ENCODE results near the gene ETV3. TPM values are rescaled to one million over a fixed set of nuclear protein-coding genes. Genes with fewer than 3 reads are reported as not detected.

ETV3 gene
- polyA plus RNA-seq, 1 experiment, result 10.0 TPM

- DNase-seq (ENCODE audit: low read depth, low spot score), result no peak
- no peak overlapping the region for H3K4me3 ChIP-seq (ENCODE audit: low read depth, low read length)
- H3K9me3 ChIP-seq (ENCODE audit: control insufficient read depth, insufficient read depth, low read length), result no peaks in the 10 kb centered on the region; the same call in 1 of the 2 replicates
- TF ChIP-seq, protein P1, sequence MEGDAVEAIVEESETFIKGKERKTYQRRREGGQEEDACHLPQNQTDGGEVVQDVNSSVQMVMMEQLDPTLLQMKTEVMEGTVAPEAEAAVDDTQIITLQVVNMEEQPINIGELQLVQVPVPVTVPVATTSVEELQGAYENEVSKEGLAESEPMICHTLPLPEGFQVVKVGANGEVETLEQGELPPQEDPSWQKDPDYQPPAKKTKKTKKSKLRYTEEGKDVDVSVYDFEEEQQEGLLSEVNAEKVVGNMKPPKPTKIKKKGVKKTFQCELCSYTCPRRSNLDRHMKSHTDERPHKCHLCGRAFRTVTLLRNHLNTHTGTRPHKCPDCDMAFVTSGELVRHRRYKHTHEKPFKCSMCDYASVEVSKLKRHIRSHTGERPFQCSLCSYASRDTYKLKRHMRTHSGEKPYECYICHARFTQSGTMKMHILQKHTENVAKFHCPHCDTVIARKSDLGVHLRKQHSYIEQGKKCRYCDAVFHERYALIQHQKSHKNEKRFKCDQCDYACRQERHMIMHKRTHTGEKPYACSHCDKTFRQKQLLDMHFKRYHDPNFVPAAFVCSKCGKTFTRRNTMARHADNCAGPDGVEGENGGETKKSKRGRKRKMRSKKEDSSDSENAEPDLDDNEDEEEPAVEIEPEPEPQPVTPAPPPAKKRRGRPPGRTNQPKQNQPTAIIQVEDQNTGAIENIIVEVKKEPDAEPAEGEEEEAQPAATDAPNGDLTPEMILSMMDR (IDR thresholded peaks at IDR 0.05; ENCODE audit: low read depth, low read length), result no peak
- ChIA-PET CTCF (interaction anchor here (5.0 kb wide), 1 partner anchor 23 kb away, joined by 23 read pairs; no protein-coding TSS in a partner anchor), POLR2A (no interaction called here)
- H3K27me3 ChIP-seq (ENCODE audit: control insufficient read depth, insufficient read depth, low read length), result peaks cover 12% of the 10 kb centered on the region
- H3K27ac ChIP-seq (ENCODE audit: low read depth, low read length), result no peak overlapping the region
Measured at GRCh38 chr1:157113106-157113505, 25.1 kb downstream of the ETV3 start.

DNA sequence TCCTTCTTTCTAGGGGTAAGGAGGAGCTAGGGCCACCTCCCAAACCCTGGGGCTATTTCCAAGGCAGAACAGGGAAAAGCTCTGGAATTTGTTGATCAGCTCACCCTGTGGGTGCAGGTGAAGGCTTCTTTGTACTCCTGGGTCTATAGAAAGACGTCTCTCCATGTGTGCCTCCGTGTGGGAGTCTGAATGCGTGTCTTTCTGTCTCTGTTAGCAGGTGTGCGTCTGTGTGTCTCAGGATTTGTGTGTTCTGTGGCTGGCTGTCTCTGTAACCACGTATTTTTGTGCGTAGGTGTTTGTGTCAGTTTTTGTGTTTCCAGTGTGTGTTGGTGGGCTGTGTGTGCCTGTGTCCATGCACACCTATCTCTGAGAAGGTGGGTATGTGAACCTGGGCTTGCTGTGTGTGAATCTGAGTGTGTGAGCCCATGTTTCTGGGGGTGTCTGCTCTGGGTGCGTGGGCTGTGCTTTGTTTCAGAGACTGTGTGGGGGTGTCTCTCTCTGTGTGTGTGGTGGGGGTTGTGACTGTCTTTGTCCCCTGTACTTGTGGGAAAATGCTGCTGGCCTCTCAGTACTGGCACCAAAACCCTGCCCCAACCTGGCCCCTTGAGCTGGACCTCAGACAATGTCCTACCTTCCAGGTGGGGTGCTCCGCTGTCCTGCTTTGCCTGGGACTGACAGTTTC lies 25.9 kb downstream of the ETV3 start:
- Histone ChIP-seq H3K27me3 (ENCODE audit: control insufficient read depth, insufficient read depth, low read length) (peaks cover 12% of the 10 kb centered on the region), H3K9me3 (ENCODE audit: control insufficient read depth, insufficient read depth, low read length) (no peaks in the 10 kb centered on the region; the same call in 1 of the 2 replicates), H3K27ac (ENCODE audit: low read depth, low read length) (no peak overlapping the region), H3K4me3 (ENCODE audit: low read depth, low read length) (no peak overlapping the region)
- CTCF ChIA-PET, result no interaction called here
- DNase-seq (ENCODE audit: low read depth, low spot score), result no peak
- TF ChIP-seq, protein P1 (IDR thresholded peaks at IDR 0.05; ENCODE audit: low read depth, low read length), result no peak
- POLR2A ChIA-PET, result no interaction called here

GRCh38 chr1:157111396-157112165 lies 26.6 kb downstream of the ETV3 start:
- Histone ChIP-seq H3K9me3 (ENCODE audit: control insufficient read depth, insufficient read depth, low read length) (no peaks in the 10 kb centered on the region; the same call in 1 of the 2 replicates), H3K27ac (ENCODE audit: low read depth, low read length) (no peak overlapping the region), H3K27me3 (ENCODE audit: control insufficient read depth, insufficient read depth, low read length) (peaks cover 12% of the 10 kb centered on the region), H3K4me3 (ENCODE audit: low read depth, low read length) (no peak overlapping the region)
- DNase-seq (ENCODE audit: low read depth, low spot score), result no peak
- TF ChIP-seq, protein P1 (IDR thresholded peaks at IDR 0.05; ENCODE audit: low read depth, low read length), result no peak
- ChIA-PET CTCF (interaction anchor here (2.2 to 2.8 kb wide), 2 partner anchors 21 to 44 kb away, joined by 12 to 18 read pairs; no protein-coding TSS in a partner anchor), POLR2A (interaction anchor here (0.5 kb wide), 1 partner anchor 31 kb away, joined by 3 read pairs; no protein-coding TSS in a partner anchor)

DNA sequence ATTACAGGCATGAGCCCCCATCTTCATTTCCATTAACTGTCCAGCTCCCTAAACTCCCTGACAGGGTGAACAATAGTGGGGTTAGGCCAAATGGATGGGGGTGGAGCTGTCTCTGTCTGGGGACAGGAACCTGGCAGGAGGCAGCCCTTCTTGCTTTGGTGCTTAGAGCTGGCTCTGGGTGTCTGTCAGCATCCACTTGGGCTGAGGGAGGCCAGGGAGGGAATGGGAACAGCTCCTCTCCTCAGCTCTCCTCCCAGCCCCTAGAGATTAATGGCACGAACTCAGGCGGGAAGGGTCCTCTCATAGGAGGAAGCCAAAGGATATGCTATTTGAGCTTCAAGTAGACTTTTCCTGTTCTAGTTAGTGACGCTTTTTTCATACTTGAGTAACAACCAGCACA lies 27.5 kb downstream of the ETV3 start:
- H3K4me3 ChIP-seq (ENCODE audit: low read depth, low read length), result no peak overlapping the region
- no peak for DNase-seq (ENCODE audit: low read depth, low spot score)
- no peak overlapping the region for H3K27ac ChIP-seq (ENCODE audit: low read depth, low read length)
- TF ChIP-seq, protein P1 (IDR thresholded peaks at IDR 0.05; ENCODE audit: low read depth, low read length), result no peak
- ChIA-PET CTCF (interaction anchor here (0.6 to 2.8 kb wide), 3 partner anchors 17 to 45 kb away, joined by 6 to 18 read pairs (median 12); no protein-coding TSS in a partner anchor), POLR2A (no interaction called here)
- peaks cover 12% of the 10 kb centered on the region for H3K27me3 ChIP-seq (ENCODE audit: control insufficient read depth, insufficient read depth, low read length)
- H3K9me3 ChIP-seq (ENCODE audit: control insufficient read depth, insufficient read depth, low read length), result no peaks in the 10 kb centered on the region; the same call in 1 of the 2 replicates
